HG03457 (cell line): ENCODE results near the gene CD74.

Source experiments
- ATAC-seq: cut with Tn5 transposase; IDR thresholded peaks from one replicate; pipeline ENCODE4 v1.9.1; 2021; ENCODE audit warnings: moderate number of reproducible peaks; ENCODE audit not compliant: unreplicated experiment

The CD74 gene

DNA sequence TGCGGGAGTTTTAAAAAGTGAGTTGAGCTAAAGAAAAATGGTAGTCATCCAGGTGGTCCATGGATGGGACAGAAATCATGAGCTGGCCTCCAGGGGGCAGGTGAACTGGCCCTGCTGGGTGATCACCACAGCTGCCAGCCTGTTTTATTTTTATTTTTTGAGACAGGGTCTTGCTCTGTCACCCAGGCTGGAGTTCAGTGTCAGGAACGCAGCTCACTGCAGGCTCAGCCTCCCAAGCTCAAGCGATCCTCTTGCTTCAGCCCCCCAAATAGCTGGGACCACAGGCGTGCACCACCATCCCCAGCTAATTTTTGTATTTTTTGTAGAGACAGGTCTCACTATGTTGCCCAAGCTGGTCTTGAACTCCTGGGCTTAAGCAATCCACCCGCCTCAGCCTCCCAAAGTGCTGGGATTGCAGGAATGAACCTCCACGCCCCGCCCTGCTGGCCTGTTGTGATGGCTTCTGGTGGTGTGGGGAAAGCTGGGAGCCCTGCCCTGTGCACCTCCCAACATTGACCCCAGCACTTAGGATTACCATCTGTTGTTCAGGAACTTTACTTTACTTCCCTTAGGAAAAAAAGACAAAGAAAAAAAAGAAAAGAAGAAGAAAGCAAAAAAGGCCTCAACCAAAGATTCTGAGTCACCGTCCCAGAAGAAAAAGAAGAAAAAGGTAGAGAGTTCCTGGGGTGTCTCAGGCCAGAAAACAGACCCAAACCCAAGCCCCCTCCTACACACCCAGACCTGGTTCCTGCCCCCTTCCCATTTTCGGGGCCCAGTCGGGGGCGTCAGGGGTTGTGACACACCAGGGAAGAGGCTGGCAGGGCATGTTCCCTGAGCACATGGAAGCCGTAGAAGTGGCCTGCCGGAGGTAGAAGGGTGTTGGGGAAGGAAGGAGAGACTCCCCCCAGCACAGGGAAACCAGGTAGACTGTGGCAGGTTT lies 14.7 kb downstream of the CD74 start:
- ATAC-seq = no peak

DNA sequence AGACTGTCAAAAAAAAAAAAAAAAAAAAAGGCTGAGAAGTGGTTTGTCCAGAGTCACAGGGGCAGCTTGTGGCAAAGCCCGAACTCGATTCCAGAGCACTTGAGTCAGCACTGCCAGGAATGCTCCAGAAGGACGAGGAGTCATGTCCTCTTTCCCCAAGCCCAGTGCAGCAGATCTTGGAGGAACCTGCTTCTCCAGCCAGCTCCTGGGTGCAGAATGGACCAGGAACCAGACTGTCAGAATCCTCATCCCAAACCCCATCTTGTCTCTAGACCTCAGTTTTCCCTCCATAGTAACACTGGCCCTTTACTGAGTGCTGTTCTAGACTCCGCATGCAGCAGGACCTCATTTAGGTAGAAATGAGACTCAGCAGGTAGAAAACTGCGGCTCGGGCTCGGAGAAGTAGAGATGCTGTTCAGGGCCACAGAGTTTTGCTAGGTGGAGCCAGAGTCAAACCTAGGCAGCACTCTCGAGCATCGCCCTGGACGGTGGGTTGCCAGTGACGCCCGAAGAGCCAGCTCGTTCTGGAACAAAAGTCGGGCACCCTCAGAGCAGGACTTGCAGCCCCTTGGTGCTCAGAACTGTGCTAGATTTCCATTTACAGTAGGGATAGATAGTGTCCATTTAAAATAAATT lies 15.4 kb downstream of the CD74 start:
- no peak for ATAC-seq

GRCh38 chr5:150396267-150396666 lies 16.4 kb downstream of the CD74 start:
- ATAC-seq = no peak

- ATAC-seq = no peak
Observed at GRCh38 chr5:150395688-150395975, 17.1 kb downstream of the CD74 start.

DNA sequence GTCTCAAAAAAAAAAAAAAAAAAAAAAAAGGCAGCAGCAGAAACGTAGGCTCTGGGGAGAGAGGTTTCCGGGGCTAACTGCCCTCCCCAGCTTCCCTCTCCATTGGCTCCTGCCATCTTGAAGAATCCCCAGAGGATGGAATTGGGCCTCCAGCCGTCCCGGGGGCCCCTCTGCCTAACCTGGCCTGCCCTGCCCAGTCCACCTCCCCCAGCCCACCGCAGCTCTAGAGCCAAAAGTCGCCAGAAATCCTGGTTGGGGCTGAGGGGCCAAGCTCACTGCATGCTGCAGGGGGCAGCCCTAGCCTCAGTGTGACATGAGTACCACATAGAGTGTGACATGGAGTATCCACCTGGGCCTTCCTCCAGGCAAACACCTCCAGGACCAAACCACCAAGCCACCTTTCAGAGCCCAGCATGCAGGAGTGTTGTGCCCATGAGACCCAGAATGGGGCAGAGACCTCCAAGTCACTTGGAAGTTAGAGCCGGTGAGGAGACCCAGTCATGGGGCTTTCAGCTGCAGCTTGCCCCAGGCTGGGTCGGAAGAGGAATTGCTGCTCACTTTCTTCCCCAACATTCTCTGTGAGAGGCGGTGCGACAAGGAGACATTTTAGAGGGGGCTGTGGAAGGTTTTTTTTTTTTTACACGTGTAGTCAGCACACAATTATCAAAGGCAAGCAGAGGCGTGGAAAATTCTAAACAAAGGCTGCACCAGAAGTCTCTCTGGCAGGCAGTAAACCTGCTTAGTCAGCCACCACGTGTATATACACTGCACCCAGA lies 17.6 kb downstream of the CD74 start:
- ATAC-seq = no peak

DNA sequence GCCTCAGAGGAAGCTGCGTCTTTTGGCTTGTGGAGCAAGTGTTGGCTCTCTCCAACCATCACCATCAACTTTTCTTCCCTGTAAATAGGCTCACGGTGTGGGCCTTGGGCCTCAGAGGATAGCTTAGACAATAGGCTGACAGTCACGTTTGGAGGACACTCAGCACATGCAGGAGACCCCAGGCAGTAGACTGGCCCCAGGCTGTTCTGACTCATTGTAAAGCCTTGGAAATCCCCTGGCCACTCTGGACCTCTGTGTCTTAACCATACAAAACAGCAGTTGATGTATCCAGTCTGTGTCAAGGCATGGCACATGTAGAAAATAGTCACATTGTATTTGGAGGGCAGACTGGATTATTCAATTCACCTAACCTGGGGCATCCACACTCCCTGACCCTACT lies 18.6 kb downstream of the CD74 start:
- no peak for ATAC-seq

GRCh38 chr5:150393096-150393645 lies 19.5 kb downstream of the CD74 start:
- no peak for ATAC-seq

DNA sequence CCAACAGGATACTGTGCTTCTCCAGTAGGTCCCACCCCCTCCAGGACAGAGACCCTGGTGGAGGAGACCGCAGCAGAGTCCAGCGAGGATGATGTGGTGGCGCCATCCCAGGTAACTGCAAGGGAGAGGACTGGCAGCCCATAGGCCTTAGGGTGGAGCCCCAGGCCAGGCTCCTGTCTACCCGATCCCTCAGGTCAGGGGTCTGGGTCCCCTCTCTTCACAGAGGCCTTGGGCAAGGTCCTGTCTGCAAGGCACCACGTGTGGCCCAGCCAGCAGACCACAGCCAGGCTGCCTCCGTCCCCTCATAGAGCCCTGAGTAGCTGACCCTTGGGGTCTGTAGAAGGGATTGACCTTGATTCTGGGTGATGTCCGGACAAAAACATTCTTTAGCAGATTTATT lies 20.0 kb downstream of the CD74 start:
- ATAC-seq = no peak

DNA sequence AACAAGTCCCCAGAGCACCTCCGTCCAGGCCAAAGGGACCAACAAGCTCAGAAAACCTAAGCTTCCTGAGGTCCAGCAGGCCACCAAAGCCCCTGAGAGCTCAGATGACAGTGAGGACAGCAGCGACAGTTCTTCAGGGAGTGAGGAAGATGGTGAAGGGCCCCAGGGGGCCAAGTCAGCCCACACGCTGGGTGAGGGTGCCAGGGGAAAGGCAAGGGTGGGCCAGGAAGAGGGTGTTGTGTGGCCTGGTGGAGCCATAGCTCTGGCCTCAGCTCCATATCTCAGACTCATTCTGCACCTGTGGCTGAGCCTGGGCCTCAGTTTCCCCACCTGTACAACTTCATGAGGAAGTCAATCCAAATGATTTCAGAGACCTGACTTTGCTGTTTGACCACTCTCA lies 20.7 kb downstream of the CD74 start:
- no peak for ATAC-seq

- no peak for ATAC-seq
Observed at GRCh38 chr5:150391064-150391834, 21.5 kb downstream of the CD74 start.

DNA sequence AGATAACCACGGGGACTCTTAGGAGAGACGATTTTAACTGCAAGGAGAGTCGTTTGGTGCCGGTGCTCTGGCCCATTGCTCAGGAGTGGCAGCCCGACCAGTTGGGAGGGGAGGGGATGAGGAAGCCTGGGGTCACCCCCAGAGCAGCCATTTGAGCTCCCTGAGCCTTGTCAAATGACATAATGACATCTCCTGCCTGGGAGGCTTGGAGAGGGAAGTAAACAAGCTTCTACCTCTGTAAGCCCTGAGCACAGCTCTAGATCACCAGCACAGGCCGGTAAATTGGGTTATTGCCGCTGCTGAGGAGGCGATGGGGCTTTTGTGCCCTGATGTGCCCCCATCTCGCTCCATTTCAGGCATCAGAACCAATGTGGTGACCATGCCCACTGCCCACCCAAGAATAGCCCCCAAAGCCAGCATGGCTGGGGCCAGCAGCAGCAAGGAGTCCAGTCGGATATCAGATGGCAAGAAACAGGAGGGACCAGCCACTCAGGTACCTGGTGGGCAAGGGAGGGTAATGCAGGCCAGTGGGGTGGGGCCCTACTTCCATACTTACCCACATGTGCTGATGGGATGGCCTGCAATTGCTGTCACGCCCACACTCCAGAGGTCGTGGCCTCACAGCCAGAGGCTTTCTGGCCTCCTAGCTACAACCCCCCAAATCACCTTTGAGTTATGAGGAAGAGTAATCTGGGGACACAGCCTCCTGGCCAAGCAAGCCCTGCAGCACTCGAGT lies 23.0 kb downstream of the CD74 start:
- ATAC-seq = no peak

GRCh38 chr5:150386024-150386855 lies 26.5 kb downstream of the CD74 start:
- no peak for ATAC-seq

DNA sequence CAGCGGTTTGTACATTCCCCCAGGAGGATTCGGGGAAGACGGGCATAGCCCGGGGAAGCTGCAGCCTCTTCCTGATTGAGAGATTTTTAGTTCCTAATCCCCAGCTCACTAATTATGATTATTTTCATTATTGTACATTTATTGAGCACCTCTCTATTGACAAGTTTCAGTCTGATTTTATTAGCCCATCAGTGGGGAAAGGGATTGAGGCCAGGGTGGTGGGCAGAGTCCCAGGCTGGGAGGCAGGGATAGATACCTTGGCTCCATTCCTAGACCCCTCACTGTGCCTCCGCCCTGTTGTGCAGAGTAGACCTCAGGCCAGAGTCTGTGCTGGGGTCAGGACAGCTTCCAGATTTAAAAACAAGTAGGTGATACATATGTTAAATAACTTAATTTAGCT lies 28.0 kb downstream of the CD74 start:
- ATAC-seq = no peak

- ATAC-seq = no peak
Observed at GRCh38 chr5:150377964-150378694, 34.6 kb downstream of the CD74 start.

DNA sequence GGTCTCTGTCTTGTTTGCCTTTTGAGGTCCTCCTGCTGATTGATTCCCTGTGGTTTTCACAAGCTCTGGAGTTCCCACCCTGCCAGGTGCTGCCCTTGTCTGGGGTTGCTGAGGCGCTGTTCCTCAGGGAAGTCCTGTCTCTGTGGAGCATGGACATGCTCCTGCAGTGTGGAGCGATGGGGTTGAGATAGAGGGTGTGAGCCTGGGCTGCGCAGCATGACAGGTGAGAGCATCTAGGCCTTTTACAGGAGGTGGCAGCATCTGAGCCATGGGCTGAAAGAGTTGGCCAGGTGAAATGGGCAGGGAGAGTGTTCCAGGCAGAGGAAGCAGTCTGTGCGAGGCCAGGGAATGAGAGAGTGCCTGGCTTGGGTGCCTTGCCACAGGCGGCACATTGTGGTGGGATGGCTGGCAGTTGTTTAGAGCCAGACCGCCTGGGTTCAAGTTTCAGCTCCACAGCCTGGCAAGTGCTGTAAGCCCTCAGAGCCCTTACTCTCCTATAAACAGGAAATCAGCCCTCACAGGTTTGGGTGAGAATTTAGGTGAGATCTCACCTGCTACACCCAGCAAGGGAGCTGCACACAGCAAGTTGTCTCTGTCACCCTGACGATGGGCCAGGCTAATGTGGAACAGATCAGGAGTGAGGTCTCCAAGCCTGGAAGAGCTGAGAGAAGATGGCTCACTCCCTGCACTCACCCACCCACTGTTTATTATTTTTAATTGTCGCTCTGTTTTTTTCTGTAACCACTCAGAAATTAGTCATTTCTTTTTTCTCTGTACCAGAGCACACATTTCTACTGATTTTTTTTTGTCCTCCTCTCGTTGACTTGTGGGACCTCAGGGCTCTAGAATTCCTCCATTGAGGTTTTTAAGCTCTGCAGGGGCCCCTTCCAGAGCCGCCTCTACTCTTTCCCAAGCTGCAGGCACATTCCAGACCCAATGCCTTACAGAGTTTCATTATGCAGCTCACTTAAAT lies 35.6 kb downstream of the CD74 start:
- ATAC-seq = no peak

GRCh38 chr5:150374651-150375050 lies 38.1 kb downstream of the CD74 start:
- ATAC-seq = no peak

- no peak for ATAC-seq
Observed at GRCh38 chr5:150372639-150373038, 40.1 kb downstream of the CD74 start.
